GM21619 (cell line): ENCODE results near the gene IQGAP3.
A peak's percentile ranks its signal among the peaks of the same experiment; 100 is the strongest.

ENCODE experiments used
- ATAC-seq: cut with Tn5 transposase; IDR thresholded peaks from one replicate; pipeline ENCODE4 v1.9.1; 2021; ENCODE audit not compliant: unreplicated experiment

IQGAP3 gene

DNA sequence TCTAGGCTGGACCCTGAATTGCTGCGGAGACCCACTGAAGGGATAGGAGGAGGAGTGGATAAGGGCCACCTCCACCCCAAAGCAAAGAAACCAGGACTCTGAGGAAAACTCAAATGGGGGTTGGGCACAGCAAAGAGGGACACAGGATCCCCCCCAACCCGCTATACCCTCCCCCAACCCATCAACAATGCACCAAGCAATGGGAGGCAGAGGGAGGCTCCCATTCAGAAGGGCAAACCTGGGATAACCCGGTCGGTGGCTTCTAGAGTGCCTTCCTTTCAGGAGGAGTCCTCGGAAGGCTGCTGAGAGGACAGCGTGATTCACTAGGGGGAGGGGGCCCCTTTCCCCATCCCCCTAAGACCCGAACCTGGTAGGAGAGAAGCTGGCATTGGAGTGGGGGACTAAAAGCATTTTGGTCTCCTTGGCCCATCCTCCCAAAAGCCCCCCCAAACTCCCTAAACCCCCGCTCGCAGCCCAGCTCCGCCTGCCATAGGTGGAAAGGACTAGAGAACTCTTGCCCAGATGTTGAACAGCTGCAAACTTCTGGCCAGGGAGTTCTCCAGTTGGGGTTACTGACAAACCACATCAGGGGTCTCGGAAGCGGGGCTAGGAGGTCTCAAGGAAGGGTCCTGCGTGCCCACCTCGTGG lies 73.0 kb downstream of the IQGAP3 start:
- no peak for ATAC-seq

DNA sequence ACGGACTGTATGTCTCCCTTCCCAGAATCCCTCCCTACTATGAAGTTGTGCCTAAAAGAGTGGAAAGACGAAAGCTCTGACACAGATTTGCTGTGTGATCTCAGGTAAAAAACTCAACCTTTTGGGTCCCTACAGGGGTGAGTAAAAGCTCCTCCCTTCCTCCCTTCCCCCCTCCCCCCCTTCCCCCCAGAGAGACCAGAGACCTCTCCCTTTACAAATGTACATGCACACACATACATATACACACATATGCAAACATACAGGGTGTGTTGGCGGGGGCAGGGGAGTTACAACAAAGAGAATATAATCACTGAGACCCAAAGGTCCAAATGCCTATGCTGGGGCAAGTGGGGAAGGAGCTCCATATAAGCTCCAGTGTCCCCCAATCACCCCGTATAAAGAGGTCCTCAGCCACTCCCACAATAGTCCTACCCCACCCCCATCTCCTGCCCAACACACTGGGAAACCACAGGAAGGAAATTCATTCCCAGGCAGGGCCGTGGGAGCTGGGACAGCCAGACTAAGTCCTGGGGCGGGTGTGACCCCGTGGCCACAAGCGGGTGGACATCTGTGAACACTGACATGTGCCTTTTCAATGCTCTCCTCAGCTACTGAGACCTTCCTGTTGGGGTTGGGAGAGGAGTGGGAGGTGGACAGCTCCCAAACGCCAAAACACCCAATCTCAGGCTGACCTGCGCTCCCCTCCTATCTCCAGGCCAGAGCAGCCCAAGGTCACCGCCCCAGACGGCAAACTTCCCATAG lies 73.8 kb downstream of the IQGAP3 start:
- ATAC-seq, result no peak

DNA sequence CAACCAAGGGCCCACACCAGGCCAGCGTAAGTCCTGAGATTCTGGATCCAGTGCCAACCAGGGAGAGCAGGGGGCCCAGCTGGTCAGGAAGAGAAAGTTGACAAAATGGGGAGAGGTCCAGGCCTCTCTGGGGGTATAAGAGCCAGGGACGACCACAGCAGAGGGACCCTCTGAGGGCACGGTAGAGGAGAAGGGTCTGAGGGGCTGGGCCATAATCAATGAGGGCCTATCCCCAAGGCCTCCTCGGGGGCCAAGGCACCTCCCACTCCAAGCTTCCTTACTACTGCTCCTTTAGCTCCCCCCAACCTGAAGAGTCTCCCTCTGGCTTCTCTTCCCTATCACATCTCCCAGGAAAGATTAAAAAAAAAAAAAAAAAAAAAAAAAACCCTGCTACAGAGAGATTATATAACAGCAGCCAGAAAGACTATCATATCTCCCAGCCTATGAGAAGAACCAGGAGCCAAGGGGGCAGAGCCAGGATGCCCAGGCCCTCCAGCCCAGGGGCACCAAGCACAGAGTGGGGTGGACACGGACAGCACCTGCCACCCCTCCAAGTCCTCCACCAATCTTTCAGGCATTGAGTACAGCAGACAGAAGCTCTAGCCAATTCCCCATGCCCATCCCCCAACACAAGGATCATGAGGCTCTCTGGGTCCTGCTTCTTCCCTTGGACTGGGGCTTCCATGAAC lies 74.5 kb downstream of the IQGAP3 start:
- no peak for ATAC-seq

DNA sequence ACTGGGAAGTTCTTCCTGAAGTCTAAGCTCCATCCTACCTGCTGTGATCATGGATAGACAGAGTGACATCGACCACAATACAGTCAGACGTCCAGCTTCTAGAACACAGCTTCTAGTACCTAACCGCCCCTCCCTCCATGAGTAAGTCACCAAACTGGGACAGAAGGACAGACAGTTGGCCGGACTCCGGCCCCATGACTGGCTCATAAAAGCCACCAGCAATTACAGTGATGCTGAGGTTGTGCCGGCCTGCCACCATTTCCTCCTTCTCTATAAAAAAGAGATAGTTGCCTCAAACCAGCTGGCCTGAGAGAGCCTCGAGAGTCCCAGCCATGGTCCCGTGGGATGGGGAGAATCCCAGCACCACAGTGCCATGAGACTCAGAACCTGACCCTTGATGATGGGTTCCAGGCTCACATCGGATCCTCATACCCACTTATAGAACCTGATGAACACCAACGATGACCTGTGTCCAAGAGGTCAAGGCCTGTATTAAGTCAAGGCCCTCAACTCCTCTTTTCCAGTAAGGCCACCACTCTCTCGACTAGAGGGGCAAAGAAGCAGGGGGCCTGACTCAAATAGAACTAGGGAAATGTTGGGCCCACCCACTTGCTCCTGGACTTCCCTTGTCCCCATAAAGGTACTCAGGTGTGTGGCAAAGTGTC lies 75.2 kb downstream of the IQGAP3 start:
- ATAC-seq, result no peak

DNA sequence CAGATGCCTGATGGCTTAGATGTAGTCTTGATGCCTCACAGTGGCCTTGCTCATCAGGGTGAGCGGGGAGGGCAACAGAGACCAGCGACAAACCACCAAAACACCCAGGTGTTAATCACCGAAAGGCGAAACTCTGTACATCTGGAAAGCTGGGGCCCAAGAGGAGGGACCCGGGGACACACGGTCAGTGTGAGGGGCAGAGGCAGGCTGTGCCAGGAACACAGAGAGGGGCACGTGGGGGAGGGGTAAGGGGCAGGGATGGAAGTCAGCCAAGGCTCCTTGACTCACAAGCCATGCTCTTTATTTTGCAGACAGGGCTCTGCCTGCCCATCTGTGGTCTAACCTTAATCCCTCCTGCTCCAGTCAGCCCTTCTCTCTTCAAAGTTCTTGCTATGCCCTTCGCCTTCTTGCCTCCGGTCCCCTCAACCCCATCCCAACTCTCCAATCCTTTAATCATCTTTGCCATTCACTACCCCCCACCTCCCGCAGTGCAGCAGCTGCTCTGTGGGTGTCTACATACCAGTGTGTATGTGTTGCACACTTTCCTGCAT lies 76.1 kb downstream of the IQGAP3 start:
- ATAC-seq, result no peak

DNA sequence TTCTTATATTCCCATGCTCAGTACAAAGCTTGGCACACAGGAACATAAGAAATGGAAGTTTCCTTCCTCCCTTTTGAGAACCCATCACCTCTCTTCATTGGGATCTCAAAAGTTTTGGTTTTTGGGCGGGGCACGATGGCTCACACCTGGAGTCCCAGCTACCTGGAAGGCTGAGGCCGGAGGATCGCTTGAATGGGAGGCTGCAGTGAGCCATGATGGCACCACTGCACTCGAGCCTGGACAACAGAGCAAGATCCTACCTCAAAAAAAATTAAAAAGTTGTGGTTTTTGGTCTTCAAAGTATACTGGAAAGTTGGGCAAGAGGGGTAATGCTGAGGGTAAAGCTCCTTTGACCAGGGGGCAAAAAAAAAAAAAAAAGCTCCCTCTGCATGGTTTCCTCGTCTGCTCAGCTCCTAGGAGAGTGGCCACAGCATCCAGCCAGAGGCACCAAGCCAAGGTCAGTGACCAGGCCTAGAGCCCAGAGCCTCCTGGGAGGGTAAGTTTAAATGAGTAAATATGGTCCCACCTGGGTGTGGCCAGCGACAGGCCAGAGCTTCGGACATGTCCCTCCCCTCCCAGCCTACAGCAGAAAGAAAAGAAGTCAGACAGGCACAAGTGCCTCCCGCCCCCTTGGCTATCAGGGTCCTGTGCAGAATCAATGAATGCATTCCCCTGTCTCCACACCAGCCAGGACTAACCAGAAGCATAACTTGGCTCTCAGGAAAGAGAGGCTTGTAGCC lies 76.8 kb downstream of the IQGAP3 start:
- no peak for ATAC-seq

DNA sequence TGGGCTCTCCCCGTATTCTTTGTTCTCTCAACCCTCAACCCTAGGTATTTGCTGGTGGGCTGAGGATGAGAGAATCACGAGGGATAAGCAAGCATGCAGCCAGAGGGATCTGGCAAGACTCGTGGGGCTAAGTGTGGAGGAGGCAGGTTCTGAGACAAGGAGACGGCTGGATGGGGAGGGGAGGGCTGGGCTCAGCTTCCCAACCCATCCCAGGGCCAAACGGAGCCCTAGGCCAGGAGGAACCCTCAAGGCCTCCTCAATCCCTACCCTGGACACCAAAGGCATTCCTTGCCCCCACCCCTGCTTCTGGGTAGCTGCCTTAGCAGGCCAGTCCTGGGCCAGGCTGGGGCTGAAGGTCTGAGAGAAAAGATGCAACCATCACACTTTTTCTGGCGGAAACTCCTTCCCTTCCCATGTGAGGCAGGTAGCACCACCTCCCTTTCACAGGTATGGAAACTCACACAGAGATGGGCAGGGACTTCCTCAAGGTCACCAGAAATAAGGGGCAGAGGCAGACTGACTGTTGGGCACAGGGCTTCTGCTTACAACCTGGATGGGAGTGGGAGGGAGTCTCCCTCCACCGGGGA lies 78.0 kb downstream of the IQGAP3 start:
- ATAC-seq, result no peak

DNA sequence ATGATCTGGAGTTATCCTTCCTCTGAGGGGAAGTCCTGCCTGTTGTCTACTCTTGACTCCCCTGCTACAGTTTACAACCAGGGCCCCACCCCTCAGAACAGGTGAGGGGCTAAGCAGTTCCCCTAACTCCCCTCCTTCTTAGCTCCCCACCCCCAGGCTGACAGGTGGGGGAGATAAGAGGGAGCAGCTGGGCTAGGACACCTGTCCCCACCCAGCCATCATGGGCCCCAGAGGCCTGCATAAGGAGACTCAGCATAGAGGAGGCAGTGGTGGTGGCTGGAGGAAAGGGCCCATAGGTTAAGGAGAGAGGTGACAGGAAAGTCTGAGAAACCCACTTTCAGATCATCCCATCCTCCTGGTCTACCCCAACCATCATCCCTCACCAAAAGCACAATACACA lies 78.6 kb downstream of the IQGAP3 start:
- no peak for ATAC-seq

DNA sequence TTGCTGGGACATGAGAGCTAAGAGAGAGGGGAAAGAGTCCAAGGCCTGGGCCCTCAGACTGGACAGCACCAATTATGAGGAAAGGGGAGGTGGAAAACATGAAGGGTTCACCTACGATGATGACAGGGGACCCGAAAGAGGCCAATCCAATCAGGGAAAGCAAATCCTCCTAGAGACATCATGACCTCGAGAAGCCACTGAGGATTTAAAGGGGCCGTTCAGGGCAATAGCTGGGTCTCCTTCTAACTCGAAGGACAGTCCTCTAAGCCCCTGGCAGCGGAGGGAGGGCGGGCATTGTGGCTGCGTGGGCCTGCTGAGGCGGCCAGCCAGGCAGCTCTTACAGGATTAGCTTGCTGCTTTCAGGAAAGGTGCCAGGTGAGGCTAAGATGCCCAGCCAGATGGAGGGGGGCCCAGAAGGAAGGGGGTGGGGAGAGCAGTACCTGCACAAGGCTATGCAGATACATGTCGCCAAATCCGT lies 79.2 kb downstream of the IQGAP3 start:
- no peak for ATAC-seq

DNA sequence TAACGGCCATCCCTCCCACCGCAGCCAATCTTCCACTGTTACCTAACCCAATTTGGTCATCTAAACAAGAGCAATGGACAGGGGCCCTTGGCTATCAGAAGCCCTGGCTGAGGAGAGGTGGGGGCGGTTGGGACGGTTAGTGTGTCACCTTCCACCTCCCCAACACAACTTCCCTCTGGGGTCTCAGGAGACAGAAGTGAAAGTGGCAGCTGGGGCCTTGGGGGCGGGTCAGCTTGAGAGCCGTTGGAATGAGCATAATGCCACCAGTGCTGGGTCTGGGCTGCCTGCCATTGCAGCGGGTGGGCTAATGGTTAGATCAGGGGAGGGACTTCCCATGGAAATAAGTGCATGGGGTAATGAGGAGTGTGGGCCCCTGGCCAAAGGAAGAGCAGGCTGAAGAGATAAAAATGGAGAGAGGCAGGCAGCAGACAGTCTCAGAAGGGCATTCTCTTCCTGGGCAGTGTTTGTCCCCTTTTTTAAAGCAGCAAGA lies 79.7 kb downstream of the IQGAP3 start:
- no peak for ATAC-seq

DNA sequence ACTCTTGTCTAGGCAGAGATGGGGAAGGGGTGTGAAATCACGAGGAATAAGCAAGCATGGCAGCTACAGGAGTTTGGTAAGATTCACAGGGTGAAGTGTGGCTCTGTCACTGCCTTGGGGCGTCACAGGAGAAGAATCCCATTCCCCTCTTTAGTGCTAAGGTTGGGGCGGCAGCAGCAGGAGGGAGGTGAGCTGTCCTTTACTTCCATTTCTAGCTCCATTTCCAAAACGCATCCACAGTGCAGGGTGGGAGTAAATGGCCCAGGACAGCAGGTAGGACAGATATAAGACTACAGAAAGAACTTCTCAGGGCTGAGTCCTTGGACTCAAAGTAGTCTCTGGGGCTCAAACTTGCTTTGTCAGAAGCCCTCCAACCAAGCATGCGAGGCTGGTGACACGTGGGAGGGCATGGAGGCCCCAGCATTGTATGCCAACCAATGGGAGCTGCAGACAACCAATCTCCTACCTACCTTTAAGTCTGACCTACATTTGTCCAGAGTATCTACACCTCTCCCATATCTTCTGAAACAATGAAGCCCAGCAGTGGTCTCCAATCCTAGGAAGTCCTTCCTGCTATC lies 80.3 kb downstream of the IQGAP3 start:
- no peak for ATAC-seq

DNA sequence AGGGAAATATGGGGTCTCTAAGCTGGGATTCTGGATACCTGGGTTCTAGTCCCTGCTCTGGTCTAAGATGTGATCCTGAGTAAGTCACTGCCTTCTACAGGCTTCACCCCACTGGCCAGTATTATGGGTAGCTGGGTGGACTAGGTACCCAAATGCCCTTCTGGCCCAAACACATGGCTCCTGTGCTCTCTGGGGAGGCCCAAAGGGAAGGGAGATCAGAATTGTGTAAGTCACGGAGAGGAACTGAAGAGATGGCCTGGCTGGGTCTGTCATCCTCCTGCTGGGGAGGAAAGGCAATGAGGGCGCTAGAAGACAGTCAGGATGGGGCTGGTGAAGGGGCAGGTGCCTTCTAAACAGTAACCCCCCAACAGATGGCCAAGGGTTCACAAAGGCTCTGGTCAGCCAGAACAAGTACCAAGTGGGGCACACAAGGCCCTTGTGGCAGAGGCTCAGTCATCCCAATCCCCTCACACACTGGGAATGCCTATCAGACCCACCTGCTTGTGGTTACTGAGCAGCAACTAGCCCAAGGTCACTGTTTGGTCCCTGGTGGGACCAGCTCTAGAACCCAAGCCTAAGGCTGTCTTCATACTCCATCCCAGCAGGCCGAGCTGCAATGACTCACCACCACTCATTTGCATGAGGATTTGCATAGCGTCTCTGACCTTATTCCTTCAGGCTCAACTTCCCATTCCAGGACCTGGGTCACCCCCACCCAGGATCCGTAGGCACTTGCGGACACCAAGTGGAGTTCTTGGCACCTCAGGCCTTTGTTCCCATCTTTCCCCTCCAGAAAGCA lies 81.0 kb downstream of the IQGAP3 start:
- ATAC-seq, result no peak

DNA sequence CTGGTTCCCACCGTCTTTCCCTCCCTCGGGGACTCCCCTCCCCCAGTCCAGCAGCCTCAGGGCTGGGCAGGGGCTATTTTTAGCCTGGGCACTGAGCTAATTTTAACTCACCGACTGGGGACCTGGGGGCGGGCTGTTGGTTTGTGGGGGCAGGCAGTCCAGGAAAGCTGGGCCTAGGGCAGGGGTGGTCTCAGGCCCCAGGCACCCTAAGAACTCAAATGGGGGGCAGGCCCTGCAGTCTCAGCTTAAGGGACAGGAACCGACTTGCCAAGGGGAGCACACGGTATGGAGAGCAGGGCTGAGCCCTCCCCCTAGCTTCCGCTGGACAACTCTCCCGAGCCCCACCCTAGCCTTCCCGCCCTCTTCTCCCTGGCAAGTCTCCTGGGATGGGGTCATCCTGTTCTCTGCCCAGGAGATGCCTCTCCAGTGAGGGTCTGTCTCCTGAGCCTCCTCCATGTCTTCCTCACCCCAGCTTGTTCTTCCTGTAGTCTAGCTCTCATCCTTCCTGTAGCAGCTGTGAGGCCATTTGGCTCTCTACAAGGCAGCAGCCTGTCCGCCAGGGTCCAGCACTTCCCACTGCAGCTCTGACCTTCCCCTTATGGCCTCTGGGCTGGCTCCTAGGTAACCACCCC lies 81.8 kb downstream of the IQGAP3 start:
- ATAC-seq, result no peak

DNA sequence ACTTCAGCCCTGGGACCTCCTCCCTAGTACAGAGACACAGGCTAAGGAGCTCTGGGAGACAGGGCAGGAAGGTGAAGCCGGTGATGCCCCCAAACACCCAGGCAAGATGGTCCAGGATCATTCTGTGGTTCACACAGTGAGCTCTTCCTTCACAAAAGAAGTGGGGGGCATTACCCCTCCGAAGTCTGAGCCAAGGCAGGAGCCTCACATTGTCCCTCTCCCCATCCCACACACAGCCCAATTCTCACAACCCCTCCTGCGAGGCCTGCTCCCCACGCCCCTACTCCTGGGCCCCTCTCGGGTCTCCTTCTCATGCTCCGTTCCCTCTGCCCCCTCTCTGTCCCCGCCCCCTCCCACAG lies 82.5 kb downstream of the IQGAP3 start:
- ATAC-seq, result no peak

DNA sequence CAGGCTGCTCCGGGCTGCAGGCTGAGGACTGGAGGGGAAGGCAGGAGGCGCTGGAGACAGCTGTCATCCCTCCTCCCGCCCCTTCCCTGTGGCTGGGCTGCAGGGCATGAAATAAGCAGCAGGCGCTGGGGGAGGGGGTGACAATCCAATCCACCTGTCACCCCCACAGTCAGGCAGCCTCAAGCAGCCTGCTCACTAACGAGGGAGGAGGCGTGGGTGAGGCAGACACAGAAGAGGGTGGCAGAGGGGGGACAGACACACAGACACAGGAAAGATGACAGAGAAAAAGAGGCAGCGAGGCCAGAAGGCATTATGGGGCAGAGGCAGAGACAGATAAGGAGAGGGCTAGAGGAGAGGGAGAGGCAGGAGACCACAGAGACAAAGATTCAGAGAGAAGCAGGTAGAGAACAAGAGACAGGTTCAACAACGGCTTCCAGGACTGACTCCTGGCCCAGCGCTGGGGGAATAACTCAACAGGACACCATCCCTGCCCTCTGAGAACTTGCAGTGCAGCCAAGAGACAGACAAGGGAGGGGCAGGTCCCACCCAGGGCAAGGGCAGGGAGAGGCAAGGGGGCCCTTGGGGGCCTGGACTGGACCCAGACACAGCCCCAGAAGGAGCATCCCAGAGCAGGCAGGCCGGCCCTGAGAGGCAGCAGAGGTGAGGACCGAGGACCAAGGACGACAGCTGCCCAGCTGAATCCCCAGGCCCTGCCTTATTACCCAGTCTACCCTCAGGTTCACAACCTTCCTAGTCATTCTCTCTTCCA lies 83.0 kb downstream of the IQGAP3 start:
- peak; percentile 24 for ATAC-seq

DNA sequence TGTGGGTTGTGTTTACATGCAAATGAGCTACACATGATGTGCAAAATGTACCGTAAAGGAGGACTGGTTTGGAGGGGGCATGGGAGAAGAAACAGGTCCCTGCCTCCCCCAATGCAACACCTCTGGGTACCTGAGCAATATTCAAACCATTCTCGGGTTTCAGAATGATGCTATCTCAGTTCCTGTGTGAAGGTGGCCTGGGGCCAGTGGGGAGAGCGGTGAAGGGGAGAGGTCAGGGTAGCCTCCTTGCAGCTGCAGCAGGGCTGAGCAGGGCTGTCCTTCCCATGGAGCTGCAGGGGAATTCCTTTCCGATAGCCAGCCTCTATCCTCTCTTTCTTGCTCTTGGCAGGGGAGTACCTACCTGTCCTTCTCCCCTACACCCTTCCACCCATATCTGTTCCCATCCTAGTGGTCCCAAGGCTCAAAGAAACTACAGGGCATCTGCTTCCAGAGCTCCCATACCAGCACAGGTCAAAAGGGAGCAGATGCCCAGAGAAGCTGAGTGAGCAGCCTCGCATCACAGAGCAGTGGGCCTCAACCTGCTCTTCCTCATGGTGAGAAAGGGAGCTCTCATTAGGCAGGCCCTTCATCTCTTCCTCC lies 83.7 kb downstream of the IQGAP3 start:
- ATAC-seq, result peak; percentile 54

DNA sequence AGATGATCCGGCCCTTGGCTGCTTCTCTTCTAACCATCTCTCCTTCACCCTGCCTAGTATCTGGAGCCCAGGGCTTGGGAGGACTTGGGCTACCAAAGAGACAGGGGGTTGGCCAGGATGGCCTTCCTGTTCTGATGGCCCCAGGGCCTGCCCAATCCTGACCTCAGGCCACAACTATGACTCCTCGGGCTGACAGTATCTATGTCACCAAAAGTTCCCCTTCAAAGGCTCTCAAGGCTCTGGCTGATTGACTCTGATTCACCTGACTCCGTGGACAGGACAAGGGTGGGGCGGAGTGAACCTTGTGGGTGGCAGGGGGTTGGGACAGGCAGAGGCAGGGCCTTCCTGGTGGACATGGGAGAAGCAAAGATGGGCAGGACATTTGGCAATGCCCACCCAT lies 84.5 kb downstream of the IQGAP3 start:
- peak; percentile 31 for ATAC-seq
